ENCODE measurements around the gene TERB2.

- no peak for TF ChIP-seq CTCF (IDR thresholded peaks at IDR 0.05; ENCODE audit: extremely low read depth in 1 of 2, insufficient read depth in 1 of 2, low read depth in 1 of 2, low read length in 2 of 2)
- no peak for TF ChIP-seq POLR2AphosphoS5 (IDR thresholded peaks at IDR 0.05; ENCODE audit: insufficient read depth, low read depth, low read length)
- TF ChIP-seq MAX (IDR thresholded peaks at IDR 0.05; ENCODE audit: insufficient read depth, insufficient read length): no peak
- TF ChIP-seq POLR2A (IDR thresholded peaks at IDR 0.05; ENCODE audit: low read depth, low read length): no peak
- TF ChIP-seq GATA2 (IDR thresholded peaks at IDR 0.05; ENCODE audit: insufficient read depth, insufficient read length, low read depth, low read length): no peak
- no peak for TF ChIP-seq EZH2 (IDR thresholded peaks at IDR 0.05; ENCODE audit: borderline replicate concordance, low read depth, low read length, severe bottlenecking)
Measured at GRCh38 chr15:44918136-44918535, 38.4 kb upstream of the TERB2 start.
